HG03060 (cell line): ENCODE measurements around the gene ERBB4.
A peak's percentile ranks its signal among the peaks of the same experiment; 100 is the strongest.
"Not testable (repeated sequence)": the region's sequence is repeated elsewhere in the genome, so short reads cannot be mapped to it uniquely, and the experiment has no call there.

Experiments used
- ATAC-seq: cut with Tn5 transposase; IDR thresholded peaks from one replicate; pipeline ENCODE4 v1.9.1; 2021; ENCODE audit warnings: low read depth, moderate number of reproducible peaks; ENCODE audit not compliant: unreplicated experiment

ERBB4 gene

DNA sequence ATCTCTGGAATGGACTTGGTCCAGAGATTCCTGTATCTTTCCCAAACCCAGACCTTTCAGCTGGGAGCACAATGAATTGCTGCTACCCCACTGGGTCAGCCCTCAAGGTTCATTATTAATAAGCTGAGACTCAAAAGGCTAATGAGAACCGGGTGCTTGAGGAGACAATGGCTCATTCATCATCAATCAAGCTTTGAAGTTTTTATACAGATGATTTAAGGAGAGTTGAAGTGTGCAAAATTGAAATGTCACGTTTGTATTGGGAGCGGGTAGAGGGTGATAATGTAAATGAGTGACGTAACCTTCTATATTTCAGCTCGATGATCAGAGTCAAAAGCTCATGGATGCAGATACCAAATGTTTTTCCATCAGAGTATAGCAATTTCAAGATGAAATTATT, 744.9 kb downstream of the ERBB4 start:
- ATAC-seq = no peak

DNA sequence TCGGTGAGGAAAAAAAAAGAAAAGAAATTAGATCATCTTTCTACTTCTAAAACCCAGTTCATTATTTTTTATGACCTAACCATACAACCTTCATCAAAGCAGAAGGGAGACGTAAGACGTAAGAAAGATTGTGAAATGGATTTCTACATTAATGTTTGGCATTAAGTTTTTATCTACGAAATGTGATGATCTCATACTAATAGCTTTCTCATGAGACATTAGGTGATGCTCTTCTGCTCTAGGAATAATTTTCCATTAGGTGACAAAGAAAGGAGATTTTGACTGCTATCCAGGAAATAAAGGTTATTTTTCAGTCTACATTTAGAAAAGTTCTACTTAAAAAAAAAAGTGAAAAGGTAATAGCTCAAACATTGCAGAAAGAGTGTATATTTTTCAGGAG, 748.6 kb downstream of the ERBB4 start:
- ATAC-seq = no peak

GRCh38 chr2:211766689-211767088, 771.9 kb downstream of the ERBB4 start:
- no peak for ATAC-seq

GRCh38 chr2:211762479-211762878, 776.1 kb downstream of the ERBB4 start:
- no peak for ATAC-seq

GRCh38 chr2:211760103-211760502, 778.5 kb downstream of the ERBB4 start:
- no peak for ATAC-seq

GRCh38 chr2:211756266-211756665, 782.3 kb downstream of the ERBB4 start:
- no peak for ATAC-seq

GRCh38 chr2:211755187-211755586, 783.4 kb downstream of the ERBB4 start:
- ATAC-seq = no peak

DNA sequence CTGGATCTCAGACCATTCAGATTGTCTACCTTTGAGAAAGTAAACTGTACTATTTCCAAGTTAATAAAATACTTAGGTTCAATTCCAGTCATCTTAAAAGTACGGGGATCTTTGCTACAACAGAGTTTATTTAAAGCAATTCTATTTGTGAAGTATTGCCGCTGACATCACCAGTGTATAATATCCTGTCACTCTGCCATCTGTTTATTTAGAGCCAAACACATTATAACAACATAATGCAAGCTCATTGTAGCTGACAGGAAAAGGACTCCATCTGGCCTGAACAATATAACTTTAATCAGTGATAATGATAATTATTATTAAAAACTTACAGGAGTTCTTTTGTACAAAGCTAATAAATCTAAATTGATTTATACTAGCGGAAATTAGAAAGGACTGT, 786.8 kb downstream of the ERBB4 start:
- no peak for ATAC-seq

GRCh38 chr2:211748339-211748738, 790.3 kb downstream of the ERBB4 start:
- no peak for ATAC-seq

- peak; percentile 88 for ATAC-seq
These were observed 793.1 kb downstream of the ERBB4 start for GRCh38 chr2:211745295-211746097.

DNA sequence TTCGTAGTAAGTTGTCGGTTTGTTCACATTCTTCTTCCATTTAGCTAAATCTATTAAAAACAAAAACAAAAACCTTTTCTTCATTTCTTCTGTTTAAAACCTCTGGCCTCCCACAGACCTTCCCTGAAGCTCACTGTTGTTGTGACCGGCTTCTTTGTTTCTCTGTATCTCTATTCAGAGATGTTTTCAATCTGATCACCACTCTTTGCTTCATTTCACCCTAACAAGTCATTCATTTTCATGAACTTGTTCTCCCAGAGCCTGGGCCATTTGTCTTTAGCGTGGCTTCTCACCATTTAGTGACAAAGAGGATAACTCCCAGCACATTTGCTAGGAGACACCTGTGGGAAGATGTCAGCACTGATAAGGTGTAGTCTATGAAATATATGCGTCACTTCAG, 794.2 kb downstream of the ERBB4 start:
- no peak for ATAC-seq

DNA sequence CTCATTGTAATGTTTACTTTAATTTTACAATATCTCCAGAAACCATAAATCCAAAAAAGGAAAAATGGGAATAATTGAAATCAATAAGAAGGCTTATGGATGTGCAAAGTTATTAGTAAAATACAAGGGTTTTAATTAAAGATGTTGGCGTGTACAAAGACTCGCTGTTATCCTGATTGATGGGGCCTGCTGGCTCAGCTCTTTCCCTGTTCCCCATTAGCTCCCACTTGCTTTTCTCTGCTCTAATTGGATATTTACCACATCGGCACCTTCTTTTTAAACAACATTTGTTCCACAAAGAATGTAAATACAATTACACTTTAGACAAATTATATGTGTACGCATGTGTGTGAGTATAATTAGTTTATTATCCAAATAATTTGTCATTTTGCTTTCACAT, 796.6 kb downstream of the ERBB4 start:
- no peak for ATAC-seq

DNA sequence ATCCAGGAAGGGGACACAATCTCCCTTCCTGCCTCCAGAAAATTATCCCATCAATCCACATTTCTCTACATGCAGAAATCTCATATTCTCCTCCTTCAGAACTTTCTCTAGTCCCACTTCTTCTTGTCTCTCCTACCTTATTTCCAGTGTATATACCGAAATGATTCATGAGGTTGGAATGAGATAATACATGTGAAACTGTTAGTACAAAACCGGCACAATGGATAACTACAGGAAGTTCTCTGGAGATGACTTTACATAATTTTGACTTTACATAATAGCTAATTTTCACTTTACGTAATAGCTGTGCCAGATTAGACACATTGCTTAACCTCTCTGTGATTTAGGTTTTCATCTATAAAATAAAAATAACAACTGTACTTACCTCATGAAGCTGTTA, 801.3 kb downstream of the ERBB4 start:
- ATAC-seq = no peak

DNA sequence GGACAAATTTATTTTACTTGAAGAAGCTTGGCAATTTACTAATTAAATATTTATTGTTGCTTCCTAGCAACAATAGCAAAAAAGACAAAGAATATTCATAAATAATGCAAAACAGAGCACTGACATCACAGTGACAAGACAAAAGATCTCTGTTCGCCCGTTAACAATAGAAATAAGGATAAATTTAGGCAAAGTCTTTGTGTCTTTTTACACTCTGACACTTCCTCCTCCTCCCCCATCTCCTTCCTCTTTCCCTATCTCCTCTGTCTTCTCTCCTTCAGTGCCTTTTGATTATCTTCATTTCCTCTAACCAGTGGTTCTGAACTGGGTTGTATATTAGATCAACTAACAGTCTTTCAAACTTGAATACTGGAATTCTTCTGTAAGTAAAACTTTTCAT, 808.4 kb downstream of the ERBB4 start:
- ATAC-seq = no peak

DNA sequence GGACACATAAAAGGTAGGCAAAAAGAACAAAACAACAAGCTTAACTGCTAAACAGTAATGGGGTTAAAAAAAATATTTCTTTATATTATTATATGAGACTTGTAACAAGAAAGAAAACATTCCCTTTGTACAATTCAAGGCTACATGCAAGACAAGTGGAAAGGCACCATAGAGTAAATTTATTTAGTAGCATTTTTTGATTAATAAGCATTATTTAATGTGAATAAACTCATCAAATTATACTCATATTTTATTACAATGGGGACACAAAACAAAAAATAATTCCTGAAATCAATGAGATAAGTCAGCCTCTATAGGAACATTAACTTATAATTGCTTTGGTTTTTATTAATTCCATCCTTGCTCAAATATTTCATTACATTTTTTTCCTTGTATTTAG, 809.2 kb downstream of the ERBB4 start:
- ATAC-seq = no peak

- no peak for ATAC-seq
These were observed 813.7 kb downstream of the ERBB4 start for GRCh38 chr2:211724933-211725332.

DNA sequence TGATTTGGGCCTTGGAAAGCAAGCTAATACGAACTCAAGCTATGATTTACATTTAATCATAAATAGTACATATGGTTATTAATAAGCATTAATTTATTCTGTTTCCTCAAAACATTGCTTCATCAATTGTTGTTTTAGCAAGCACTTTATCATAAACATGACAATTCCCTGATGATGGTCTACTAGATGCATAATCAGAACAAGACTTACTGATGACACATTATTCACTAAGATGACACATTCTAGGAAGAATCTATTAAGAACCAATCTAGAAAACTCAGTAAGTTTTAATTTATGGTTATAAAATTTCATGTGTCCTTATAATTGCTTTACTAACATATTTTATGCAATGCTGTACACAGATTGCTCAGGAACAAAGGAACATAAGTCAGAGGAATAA, 815.2 kb downstream of the ERBB4 start:
- no peak for ATAC-seq

- no peak for ATAC-seq
These were observed 815.7 kb downstream of the ERBB4 start for GRCh38 chr2:211722928-211723327.

- ATAC-seq = not testable (repeated sequence)
These were observed 816.7 kb downstream of the ERBB4 start for GRCh38 chr2:211721874-211722273.

DNA sequence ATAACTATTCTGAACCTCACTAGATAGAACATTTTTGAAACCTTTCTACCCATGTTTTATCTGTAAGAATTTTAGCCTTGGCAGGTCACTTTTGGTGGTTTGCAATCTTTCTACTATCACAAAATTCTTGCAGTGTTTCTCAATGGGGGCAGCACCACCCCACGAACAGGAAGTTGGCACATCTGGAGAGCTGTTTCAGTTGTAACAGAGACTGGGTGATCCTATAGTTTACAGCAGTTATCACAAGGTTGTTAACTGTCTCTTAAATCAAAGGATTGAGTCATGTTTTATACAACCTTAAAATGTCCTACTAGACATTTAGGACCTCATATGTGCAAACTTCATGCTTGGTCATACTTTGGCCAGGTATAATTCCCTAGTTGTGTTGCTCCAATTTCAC, 829.2 kb downstream of the ERBB4 start:
- no peak for ATAC-seq

GRCh38 chr2:211692689-211693088, 845.9 kb downstream of the ERBB4 start:
- no peak for ATAC-seq

DNA sequence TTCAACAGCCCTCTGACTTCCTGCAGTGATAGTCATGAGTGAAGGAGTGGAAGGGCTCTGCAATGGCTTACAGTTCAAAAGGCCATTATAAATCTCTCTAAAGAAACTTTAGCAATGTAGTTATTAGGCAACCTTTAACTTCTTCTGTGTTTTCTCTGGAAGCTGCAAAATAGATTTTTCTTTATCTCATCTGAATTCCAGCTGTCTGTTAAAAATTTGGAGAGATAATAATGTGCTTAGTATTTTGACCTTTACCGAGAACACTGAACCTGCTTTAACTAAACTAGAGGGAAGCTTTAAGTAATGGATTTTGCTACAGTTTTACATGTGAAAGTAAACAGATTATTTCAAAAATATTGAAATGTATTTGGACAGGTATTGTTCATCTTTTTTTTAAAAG, 847.9 kb downstream of the ERBB4 start:
- no peak for ATAC-seq

GRCh38 chr2:211688196-211688595, 850.4 kb downstream of the ERBB4 start:
- no peak for ATAC-seq
